H9 (cell line): ENCODE results near the gene ERGIC3. TPM values are rescaled to one million over a fixed set of nuclear protein-coding genes. Genes with fewer than 3 reads are reported as not detected.

ENCODE experiments used
- DNase-seq: peaks from one replicate; pipeline ENCODE4 v3.0.0-alpha.2; 2017
- H2AFZ ChIP-seq: one replicate; pipeline ENCODE4 v1.6.1; 2013; ENCODE audit warnings: mild to moderate bottlenecking, low read length, control low read depth, moderate library complexity
- H2AK5ac ChIP-seq: 2 replicates; pipeline ENCODE4 v1.6.1; 2013; ENCODE audit warnings: low read length, control low read depth, mixed read lengths; ENCODE audit not compliant: insufficient read length
- H2BK120ac ChIP-seq: one replicate; pipeline ENCODE4 v1.6.1; 2013; ENCODE audit warnings: low read depth, mild to moderate bottlenecking, low read length, control low read depth, inconsistent platforms; ENCODE audit not compliant: poor library complexity, severe bottlenecking
- H2BK12ac ChIP-seq: 2 replicates; pipeline ENCODE4 v1.6.1; 2013; ENCODE audit warnings: low read length, control low read depth, mixed read lengths, low read depth; ENCODE audit not compliant: insufficient read length
- H2BK15ac ChIP-seq: 2 replicates; pipeline ENCODE4 v1.6.1; 2013; ENCODE audit warnings: low read depth, low read length, control low read depth
- H2BK20ac ChIP-seq: one replicate; pipeline ENCODE4 v1.6.1; 2013; ENCODE audit warnings: low read depth, mild to moderate bottlenecking, low read length, control low read depth, inconsistent platforms; ENCODE audit not compliant: poor library complexity, severe bottlenecking
- H2BK5ac ChIP-seq: 2 replicates; pipeline ENCODE4 v1.6.1; 2013; ENCODE audit warnings: low read length, control low read depth, mixed read lengths; ENCODE audit not compliant: insufficient read length
- H3K14ac ChIP-seq: 2 replicates; pipeline ENCODE4 v1.6.1; 2013; ENCODE audit warnings: low read length, control low read depth; ENCODE audit not compliant: insufficient read depth
- H3K18ac ChIP-seq: 2 replicates; pipeline ENCODE4 v1.6.1; 2013; ENCODE audit warnings: low read depth, mild to moderate bottlenecking, mixed read lengths, low read length, control low read depth; ENCODE audit not compliant: insufficient read length
- H3K23ac ChIP-seq: 2 replicates; pipeline ENCODE4 v1.6.1; 2013; ENCODE audit warnings: low read length, control low read depth, mixed read lengths, low read depth; ENCODE audit not compliant: insufficient read length
- H3K23me2 ChIP-seq: 2 replicates; pipeline ENCODE4 v1.6.1; 2013; ENCODE audit warnings: low read depth, mild to moderate bottlenecking, mixed read lengths, low read length, control low read depth; ENCODE audit not compliant: insufficient read length, poor library complexity, severe bottlenecking
- H3K27ac ChIP-seq: 2 replicates; pipeline ENCODE4 v1.5.1; 2013; ENCODE audit warnings: low read length, control low read depth, mixed read lengths, low read depth; ENCODE audit not compliant: insufficient read length
- H3K27me3 ChIP-seq: 2 replicates; pipeline ENCODE4 v1.6.1; 2013; ENCODE audit warnings: low read length, control low read depth, inconsistent platforms; ENCODE audit not compliant: insufficient read depth
- H3K4ac ChIP-seq: 2 replicates; pipeline ENCODE4 v1.6.1; 2013; ENCODE audit warnings: low read depth, mild to moderate bottlenecking, control low read depth, inconsistent platforms, low read length, moderate library complexity
- H3K4me1 ChIP-seq: 2 replicates; pipeline ENCODE4 v1.6.1; 2013; ENCODE audit warnings: low read length, control low read depth, inconsistent platforms; ENCODE audit not compliant: insufficient read depth
- H3K4me2 ChIP-seq: 2 replicates; pipeline ENCODE4 v1.6.1; 2013; ENCODE audit warnings: low read length, control low read depth, mixed read lengths; ENCODE audit not compliant: insufficient read length, insufficient read depth
- H3K56ac ChIP-seq: 2 replicates; pipeline ENCODE4 v1.6.1; 2013; ENCODE audit warnings: low read depth, mild to moderate bottlenecking, mixed read lengths, low read length, control low read depth; ENCODE audit not compliant: insufficient read length
- H3K79me1 ChIP-seq: 2 replicates; pipeline ENCODE4 v1.6.1; 2013; ENCODE audit warnings: low read depth, mild to moderate bottlenecking, moderate library complexity, low read length, control low read depth, inconsistent platforms; ENCODE audit not compliant: insufficient read depth, poor library complexity, severe bottlenecking
- H3K79me2 ChIP-seq: 2 replicates; pipeline ENCODE4 v1.6.1; 2013; ENCODE audit warnings: low read length, control low read depth, inconsistent platforms; ENCODE audit not compliant: insufficient read depth
- H3K9ac ChIP-seq: 2 replicates; pipeline ENCODE4 v1.6.1; 2013; ENCODE audit warnings: low read length, control low read depth, mixed read lengths; ENCODE audit not compliant: insufficient read length; ENCODE audit errors: extremely low read depth
- H3K9me3 ChIP-seq: one replicate; pipeline ENCODE4 v1.6.1; 2013; ENCODE audit warnings: low read depth, low read length, inconsistent platforms; ENCODE audit not compliant: control insufficient read depth
- H3T11ph ChIP-seq: one replicate; pipeline ENCODE4 v1.6.1; 2013; ENCODE audit warnings: mild to moderate bottlenecking, low read length, control low read depth, inconsistent platforms
- H4K20me1 ChIP-seq: one replicate; pipeline ENCODE4 v1.6.1; 2013; ENCODE audit not compliant: control insufficient read depth, insufficient read length, insufficient read depth
- H4K5ac ChIP-seq: 2 replicates; pipeline ENCODE4 v1.6.1; 2013; ENCODE audit warnings: low read depth, mild to moderate bottlenecking, mixed read lengths, low read length, control low read depth; ENCODE audit not compliant: insufficient read length
- H4K8ac ChIP-seq: replicated peaks from 2 replicates; pipeline ENCODE4 v1.6.1; 2013; ENCODE audit warnings: low read length, control low read depth, mixed read lengths, low read depth; ENCODE audit not compliant: insufficient read length
- H4K91ac ChIP-seq: 2 replicates; pipeline ENCODE4 v1.6.1; 2013; ENCODE audit warnings: low read depth, mild to moderate bottlenecking, moderate library complexity, mixed read lengths, low read length, control low read depth; ENCODE audit not compliant: insufficient read length
- H3K27ac Mint-ChIP-seq, 3 experiments: 2 replicates in 2 of 3; 3 replicates in 1 of 3; pipeline ENCODE4 v1.8.0; 2020 to 2021; ENCODE audit warnings: mixed read lengths in 3 of 3, mild to moderate bottlenecking in 1 of 3, moderate library complexity in 1 of 3
- H3K27me3 Mint-ChIP-seq: 2 replicates; pipeline ENCODE4 v1.8.0; 2021; ENCODE audit warnings: low read depth, mild to moderate bottlenecking, moderate library complexity, mixed read lengths
- H3K36me3 Mint-ChIP-seq, 3 experiments: 2 replicates in 2 of 3; 3 replicates in 1 of 3; pipeline ENCODE4 v1.8.0; 2020 to 2021; ENCODE audit warnings: low read depth in 3 of 3, mixed read lengths in 3 of 3; ENCODE audit not compliant: insufficient read depth in 1 of 3
- H3K4me1 Mint-ChIP-seq, 2 experiments: 2 replicates each; pipeline ENCODE4 v1.8.0; 2020; ENCODE audit warnings: mixed read lengths in 2 of 2
- H3K4me3 Mint-ChIP-seq, 2 experiments: 2 replicates in 1 of 2; 3 replicates in 1 of 2; pipeline ENCODE4 v1.8.0; 2020 to 2021; ENCODE audit warnings: mild to moderate bottlenecking in 2 of 2, mixed read lengths in 2 of 2, moderate library complexity in 1 of 2
- H3K9me3 Mint-ChIP-seq, 2 experiments: 2 replicates in 1 of 2; 3 replicates in 1 of 2; pipeline ENCODE4 v1.8.0; 2020; ENCODE audit warnings: mild to moderate bottlenecking in 2 of 2, mixed read lengths in 2 of 2, moderate library complexity in 1 of 2
- CTCF ChIP-seq: fragments of 200-600 bp; sonication (generic); conservative IDR thresholded peaks from 3 replicates; pipeline ENCODE4 v1.8.0; 2021; ENCODE audit warnings: antibody characterized with exemption, mild to moderate bottlenecking
- WGBS: extraction: QIAGEN DNeasy Blood & Tissue Kit; methylation state at CpG from one replicate; pipeline ENCODE4 v1.1.7; 2013; ENCODE audit warnings: missing lambda C conversion rate, low lambda C conversion rate, mixed read lengths; ENCODE audit not compliant: insufficient read length; ENCODE audit errors: extremely low coverage; 5-methylcytosine and 5-hydroxymethylcytosine counted together
- total RNA-seq: library from RNA; stranded (reverse); gene quantifications from 2 replicates; pipeline ENCODE4 v1.2.1, GENCODE V29; 2021

Gene ERGIC3
- total RNA-seq, 1 experiment from 2014 or later, result 188 TPM

GRCh38 chr20:35603695-35604448 is 62.0 kb downstream of the ERGIC3 start:
- Histone ChIP-seq H3K4me2 (no peak overlapping the region), H2BK120ac (no peak overlapping the region), H3K79me2 (no peaks in the 10 kb centered on the region), H3K9ac (no peak overlapping the region), H2BK15ac (no peak overlapping the region), H4K8ac (no peak overlapping the region), H3K79me1 (no peaks in the 10 kb centered on the region), H3K27me3 (peaks cover 12% of the 10 kb centered on the region; the same call in 1 of the 2 replicates), H3K23ac (no peak overlapping the region), H3K4ac (no peak overlapping the region), H4K91ac (no peak overlapping the region), H2BK20ac (no peak overlapping the region), H2BK12ac (no peak overlapping the region), H3K4me1 (no peaks in the 10 kb centered on the region), H4K20me1 (no peaks in the 10 kb centered on the region), H3K14ac (no peak overlapping the region), H3K27ac (no peak overlapping the region), H2AFZ (no peak overlapping the region), H3K56ac (no peak overlapping the region), H2BK5ac (no peak overlapping the region), H3T11ph (no peak overlapping the region), H3K9me3 (no peaks in the 10 kb centered on the region), H3K23me2 (peaks cover 16% of the 10 kb centered on the region), H4K5ac (no peak overlapping the region), H3K18ac (no peak overlapping the region), H2AK5ac (no peak overlapping the region)
- no peak for TF ChIP-seq CTCF
- Mint-ChIP-seq H3K4me1 (peaks cover 7 to 12% of the 10 kb centered on the region in 2 experiments), H3K9me3 (no peaks in the 10 kb centered on the region), H3K27me3 (peaks cover 62% of the 10 kb centered on the region), H3K36me3 (no peaks in the 10 kb centered on the region; a peak in 1 of 7 replicates), H3K27ac (no peak overlapping the region), H3K4me3 (no peak overlapping the region)
- no peak for DNase-seq
- no CpG with 5 or more reads among the region's 11 CpGs for WGBS
